ENCODE results near the gene ELMO2.
A peak's percentile ranks its signal among the peaks of the same experiment; 100 is the strongest.

The ELMO2 gene

DNA sequence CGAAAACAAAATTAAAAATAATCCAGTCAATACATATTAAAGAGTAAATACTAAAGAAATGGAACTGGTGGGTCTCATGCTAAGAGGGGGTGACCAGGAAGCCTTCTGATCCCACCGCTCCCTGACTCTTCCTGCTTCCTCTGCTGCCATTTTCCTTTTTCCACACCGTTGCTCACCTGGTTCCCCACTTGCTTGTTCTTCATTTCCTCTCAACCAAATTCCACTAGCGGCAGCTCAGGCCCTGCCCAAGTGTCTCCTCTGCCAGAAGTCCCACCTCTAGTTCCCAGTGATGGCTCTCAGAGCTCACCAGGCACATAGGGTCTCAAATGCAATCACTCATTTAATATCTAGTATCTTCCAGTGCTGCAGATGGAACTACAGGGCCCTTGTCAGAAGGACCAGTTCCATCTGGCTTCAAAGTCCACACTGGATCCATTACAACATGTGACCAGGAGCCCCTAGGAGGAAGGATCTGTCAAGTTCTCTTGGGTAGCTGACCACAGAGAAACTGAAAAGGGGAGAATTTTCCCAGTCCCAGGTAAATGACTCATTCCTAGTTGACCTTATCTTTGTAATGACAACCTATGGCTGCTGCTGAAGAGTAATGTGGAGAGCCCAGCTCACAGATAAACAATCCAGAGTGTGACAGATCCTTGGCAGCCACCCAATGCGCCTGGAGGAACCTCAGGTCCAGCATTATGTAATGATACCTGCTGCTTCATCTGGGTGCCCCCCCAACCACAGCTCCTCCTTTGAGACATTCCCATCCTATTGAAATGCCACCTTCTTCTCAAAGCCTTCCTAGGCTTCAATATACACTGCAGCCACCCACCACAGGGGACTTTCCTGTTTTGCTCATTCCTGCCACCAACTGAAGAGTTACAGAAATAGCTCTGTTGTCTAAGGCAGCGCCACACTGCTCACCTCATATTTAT, 38.2 kb downstream of the ELMO2 start:
- DNase-seq (ENCODE audit: low read depth), result no peak

DNA sequence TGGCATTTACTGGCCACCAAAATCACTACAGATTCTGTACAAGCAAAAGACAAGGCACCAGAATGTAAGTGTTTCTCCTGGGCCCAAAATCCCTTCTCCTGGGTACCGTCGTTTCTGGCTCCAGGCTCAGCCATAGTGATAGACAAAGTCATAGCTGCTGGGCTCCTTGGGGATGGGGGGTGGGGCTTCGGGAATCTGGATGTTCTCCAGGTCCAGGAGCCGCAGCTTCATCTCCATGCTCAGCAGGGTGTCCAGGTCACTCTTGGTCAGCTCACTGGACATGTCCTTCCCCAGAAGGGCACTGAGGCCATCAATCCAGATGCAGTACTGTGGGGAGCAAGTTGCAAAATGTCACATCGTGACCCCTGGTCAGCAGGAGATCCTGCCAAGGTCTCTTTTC, 39.2 kb downstream of the ELMO2 start:
- DNase-seq (ENCODE audit: low read depth), result no peak

DNA sequence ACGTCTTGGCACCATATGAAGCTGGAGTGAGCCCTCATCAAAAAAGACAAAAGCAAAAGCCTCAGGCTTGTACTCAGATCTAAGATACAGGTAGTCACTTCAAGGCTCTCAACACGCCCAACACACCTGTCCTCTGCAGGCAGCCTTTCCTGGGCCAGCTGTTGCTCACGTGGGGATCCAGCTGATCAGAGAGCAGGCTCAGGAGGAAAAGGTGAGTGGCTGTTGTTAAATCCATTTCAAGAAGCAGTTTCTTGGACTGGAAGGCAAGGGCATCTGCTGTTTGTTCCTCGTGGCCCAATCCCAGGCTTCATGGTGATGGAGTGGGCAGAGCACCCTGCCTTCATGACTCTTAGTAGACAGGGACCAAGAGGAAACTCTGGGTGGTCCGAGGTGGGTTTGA, 39.6 kb downstream of the ELMO2 start:
- no peak for DNase-seq (ENCODE audit: low read depth)

DNA sequence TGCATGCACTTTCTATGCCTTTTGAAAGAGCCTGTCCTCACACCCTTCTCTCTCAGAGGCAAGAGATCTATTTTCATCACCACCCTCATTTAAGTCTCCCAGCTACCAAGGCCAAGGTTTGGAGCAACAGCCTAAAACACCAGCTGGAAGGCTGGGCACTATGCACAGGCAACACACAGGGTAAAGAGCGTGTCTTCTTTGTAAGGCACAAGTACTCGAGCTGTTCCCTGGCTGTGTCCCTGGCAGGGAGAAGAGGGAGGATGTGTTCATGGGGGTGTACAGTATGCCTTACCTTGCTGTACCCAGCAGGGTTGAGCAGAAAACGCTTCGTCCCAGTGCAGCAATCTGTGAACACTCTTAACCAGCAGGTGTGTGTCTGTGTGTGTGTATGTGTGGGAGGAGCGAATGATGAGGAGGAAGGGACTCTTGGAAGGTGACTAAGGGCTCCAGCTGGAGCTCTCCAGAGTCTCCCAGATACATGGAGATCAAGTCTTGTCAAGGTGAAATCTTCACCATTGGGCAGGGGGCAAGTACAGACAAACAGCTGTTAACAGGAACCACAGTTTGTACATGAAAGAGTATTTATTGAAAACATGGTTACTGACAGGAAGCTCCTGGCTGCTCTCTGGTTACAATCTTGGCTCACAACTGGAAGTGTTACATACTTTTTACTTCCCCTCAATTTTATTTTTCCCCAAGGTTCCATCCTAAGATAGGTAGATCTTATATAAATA, 40.8 kb downstream of the ELMO2 start:
- no peak for DNase-seq (ENCODE audit: low read depth)

DNA sequence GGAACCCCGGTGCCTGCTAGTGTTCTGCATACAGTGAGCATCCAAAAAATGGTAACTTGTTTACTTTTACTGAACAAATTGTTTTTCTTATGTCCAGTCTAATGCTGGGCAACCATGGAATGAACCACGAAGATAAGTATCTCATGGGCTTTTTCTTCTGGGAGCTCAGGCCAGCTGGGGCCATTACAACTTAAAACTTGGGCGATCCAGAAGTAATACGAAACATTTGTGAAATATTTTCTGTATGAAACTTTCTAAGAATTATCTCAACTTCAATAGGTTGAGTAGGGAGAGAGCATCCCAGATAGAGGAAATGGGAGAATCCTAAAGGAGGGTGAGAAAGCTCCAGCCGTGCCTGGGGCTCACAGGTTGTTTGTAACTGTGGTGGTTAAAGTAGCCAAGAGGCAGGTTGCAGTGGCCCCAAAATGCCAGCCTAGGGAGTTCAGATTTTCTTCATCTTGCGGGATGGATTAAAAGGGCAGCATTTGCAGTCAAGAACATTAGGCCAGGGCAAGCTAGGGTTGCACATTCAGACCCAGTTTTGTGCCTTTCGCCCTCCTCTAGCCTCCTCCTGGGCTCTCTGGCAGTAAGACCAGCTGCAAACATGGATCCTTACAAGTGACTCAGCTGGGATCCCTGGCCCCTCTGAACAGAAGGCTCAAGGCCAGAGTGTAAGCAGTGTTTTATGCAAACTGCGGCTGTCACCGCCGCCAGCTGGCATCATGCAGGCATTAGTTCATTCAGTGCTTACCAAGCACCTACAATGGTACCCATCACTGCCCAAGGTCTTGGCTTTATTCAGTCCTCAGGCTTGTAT, 41.5 kb downstream of the ELMO2 start:
- DNase-seq (ENCODE audit: low read depth), result no peak

DNA sequence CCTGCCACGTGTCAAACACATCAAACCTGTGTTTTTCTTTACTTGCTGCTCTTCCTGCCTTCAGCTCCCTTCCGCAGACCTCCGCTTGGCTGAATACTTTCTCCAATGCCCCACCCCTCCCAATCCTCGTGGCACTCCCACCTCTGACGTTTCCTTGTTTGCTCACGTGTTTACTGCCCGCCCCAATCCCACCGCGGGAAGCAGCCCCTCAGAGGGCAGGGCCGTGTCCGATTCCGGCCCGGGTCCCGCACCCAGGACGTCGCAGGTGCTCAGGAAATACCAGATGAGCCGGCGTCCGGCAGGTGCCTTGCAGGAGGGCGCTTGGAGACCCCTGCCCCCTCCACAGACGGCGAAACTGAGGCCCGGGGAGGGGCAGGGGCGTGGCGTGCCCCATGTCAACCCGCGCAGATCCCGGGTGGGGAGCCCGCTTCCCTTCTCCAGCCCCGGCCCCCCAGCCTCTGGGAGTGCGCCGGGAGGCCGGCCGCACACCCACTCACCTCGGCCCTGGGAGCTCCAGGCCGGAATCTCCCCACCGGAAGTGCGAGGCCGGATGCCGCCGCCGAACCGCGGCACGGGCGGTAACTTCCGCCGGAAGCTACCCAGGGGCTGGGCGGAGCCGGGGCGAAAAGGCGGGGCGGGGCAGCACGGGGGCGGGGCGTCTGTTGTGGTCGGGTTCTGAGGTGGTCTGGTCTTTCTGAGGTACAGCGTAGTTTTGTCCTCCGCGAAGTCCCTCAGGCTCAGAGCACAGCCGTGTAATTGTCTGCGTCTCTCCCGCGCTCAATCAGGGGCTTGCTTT, 42.3 kb downstream of the ELMO2 start:
- peak; percentile 58 for DNase-seq (ENCODE audit: low read depth)

DNA sequence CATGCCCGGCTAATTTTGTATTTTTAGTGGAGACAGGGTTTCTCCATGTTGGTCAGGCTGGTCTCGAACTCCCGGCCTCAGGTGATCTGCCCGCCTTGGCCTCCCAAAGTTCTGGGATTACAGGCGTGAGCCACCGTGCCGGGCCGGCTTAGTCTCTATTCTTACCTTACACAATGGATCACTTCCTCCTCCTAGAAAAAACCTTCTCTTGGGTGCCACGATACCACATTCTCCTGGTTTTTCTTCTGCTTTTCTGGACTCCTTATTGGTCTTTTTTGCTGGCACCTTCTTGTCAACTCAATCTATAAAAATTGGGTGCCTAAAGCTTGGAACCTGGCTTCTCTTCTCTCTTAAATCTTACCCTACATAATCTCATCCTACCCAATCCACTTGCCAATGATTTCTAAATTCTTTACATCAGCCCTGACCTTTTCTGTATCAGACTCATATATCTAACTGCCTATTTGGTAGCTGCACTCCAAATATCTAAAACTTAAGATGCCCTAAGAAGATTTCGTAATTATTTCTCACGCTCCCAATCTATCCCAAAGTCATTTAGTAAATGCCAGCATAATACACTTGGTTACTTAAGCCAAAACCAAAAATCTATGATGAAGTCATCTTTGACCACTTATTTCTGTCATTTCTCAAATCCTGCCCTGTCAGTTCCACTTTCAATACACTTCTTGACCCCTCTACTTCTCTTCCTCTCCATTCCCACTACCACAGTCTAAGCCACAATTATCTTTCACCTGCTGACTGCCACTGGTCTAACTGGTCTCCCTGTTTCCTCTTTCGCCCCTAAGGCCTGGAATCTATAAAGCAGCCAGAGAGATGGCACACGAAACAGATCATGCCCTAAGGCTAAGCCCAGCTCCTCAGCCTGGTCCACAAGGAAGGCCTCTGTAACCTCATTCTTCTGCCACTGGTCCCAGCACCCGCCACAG, 43.2 kb downstream of the ELMO2 start:
- DNase-seq (ENCODE audit: low read depth), result no peak

DNA sequence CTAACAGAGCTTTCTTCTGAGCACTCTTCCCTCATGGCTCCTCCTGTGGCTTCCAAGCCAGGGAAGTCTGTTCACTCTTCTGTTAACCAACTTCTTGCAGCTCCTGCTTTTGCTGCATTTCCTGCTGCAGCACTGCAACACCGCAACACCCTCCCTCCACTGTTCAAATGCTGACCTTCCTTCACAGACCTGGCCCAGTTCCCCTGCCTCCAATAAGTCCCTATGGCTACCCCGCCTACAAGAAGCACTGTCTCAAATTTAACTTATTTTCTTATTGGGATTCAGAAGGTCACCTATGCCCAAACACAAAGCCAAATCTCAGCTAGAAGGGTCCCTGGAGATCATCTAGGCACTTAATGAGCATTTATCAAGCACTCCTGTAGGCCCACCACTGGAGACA, 44.6 kb downstream of the ELMO2 start:
- no peak for DNase-seq (ENCODE audit: low read depth)

DNA sequence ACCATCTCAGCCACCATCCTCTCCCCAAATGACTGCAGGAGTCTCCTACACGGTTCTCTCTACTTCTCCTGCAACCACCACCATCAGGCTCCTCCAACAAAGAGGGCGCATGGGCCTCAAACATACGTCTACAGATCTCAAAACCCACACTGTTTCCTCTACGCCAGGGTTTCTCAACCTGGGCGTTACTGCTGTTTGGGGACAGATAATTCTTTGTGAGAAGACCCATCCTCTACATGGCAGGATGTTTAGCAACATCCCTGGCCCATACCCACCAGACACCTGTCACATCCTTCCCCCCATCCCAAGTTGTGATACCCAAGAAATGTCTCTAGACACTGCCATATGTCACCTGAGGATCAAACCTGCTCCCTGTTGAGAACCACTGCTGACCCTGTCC, 45.0 kb downstream of the ELMO2 start:
- DNase-seq (ENCODE audit: low read depth), result no peak

DNA sequence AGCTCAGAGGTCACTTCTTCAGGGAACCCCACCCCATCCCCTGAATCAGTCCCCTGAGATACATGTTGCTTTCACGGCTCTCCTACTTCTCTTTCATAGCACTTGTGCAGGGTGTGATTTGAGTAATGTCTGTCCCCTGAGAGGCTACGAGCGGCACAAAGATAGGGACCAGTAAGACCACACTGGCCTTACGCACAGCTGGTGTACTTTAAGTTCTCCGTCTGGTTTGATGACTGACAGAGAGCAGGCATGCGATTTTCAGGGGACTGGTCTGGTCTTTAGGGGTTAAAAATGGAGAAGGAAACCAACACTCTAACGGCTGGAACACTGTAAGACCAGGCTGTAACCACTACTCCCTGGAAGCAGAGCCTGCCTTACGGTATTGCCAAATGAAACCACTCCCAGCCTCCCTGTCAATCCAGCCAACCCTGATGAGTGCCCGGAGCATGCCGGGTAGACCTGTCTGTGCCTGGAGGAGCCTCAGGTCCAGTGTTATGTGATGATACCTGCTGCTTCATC, 47.1 kb downstream of the ELMO2 start:
- no peak for DNase-seq (ENCODE audit: low read depth)

DNA sequence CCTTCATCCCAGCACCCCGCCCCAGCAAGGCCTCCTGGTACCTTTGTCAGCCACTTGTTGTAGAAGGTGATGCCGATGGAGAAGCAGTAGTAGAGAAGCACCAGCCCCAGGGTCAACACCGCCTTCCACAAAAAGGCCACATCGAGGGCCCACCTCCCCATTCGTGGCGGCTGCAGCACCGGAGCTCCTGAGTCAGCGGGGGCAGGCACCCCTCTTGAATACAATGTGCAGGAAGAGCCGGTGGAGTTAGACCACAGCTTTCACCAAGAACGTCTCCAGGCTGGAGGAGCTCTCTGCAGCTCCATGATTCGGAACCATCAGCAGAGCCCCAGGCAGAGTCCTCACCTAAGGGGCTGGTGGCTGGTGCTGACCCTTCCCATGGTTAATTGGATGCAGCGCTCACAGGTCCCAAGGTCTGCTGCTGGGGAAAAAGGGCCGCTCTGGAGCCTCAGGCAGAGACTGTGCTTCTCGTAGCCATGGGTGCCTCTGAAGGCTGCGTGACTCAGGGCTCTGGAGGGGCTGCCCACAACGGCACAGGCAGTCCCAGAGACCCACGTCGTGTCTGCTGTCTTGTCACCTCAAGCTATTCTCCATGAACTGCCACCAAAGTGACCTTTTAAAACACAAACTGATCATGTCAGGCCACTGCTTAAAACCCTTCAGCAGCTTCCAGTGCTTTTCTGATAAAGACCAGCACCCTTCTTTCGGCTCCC, 47.9 kb downstream of the ELMO2 start:
- DNase-seq (ENCODE audit: low read depth), result no peak

DNA sequence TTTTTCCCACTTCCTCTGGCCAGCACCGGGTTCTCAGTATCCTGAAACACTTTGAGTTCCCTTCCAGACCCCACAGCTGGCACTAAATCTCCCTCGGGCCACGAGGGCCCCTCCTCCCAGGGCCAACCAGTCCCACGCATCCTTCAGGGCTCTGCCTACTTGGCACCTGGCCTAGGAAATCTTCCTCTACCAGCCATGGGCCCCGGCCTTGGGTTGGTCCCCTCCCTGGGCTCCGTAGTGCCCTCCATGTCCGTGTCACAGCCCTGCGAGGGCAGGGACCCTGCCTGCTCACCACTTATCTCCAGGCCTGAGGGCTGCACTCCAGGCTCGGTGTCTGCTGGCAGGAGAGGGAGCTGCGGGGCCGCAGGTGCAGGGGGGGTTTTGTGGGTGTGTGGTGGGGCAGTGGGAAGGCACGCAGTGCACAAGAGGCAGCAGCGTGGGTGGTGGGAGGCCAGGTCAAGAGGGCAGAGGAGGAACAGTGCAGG, 49.3 kb downstream of the ELMO2 start:
- DNase-seq (ENCODE audit: low read depth), result no peak

DNA sequence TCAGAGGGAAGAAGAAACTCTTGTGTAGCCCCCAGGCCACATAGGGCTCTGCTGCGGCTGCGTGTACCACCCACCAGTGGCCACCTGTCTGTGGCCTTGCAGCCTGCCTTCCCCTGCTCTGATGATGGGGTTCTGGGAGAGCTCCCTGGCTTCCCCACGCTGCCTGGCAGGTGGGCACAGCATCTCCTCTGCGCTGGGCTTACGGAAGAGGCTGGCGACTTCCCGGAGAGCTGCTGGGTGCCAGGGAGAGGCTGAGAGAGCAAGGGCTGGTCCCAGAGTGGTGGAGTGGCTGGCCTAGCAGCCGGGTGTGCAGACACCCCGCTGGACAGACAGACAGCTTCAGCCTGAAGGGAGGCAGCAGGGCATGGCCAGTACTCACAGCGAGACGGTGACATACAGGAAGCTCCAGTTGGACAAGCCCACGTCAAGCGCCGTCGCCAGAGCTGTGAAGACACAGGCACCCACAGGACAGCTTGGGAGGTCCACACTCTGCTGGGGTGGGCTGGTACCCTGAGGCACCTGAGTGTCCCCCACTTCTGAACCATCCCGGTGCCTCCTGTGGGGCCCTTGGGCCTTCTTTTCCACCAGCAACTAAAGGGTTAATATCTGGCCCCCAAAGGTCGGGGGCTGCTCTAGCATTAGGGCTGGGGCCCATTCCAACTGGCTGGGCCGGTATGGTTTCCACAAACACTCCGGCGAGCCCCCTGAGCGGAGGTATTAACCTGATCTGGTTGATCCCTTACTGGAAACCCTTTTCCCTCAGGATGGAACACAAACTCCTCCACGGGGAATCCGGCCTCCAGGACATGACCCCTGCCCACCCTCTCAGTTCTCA, 50.0 kb downstream of the ELMO2 start:
- no peak for DNase-seq (ENCODE audit: low read depth)

DNA sequence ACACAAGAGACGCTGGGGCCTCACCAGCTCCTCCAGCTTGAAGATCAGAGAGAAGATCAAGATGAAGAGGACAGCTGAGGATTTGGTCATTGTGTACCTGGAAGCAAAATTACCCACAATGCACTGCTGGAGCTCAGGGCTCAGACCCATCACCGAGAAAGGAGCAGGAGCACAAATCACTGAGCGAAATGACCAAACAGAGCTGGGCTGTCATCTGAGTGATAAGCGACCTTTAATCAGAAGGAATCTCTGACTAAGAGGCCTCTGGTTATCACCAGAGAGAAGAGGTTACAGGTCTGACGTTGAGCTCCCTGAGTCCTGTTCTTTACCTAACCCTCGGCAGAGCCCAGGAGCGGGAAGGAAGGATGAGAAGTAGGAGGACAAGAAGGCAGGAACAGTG, 50.6 kb downstream of the ELMO2 start:
- DNase-seq (ENCODE audit: low read depth), result no peak

DNA sequence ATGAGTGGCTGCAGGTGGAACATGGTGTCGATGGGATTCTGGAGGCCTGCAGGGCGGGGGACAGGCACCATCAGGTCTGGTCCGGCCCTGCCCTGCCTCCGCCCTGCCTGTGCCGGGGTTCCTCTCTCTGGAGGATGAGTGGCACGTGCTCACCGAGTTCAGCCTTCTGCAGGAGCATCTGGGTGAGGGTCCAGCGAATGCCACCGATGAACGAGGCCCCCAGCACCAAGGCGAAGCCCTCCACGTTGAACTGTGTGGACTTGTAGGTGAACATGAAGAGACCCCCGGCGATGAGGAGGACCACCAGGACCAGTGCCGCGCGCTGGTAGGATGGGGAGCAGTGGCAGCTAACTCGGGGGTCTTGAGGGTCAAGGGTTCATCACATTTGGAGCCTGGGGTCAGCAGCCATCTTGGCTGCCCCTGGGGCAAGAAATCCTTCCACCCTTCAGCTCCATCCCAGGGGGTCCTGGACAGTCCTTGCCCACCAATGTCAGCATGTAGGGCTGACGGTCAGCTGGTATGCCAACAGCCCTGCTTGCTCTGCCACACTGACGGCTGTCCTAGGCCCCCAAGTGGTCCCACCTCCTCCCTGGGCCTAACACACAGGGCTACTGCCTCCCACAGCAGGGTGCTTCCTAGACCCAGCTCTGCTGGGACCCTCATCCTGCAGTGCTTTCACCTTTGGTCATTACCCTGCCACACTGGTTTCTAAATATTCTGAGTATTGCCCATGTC, 51.3 kb downstream of the ELMO2 start:
- no peak for DNase-seq (ENCODE audit: low read depth)

DNA sequence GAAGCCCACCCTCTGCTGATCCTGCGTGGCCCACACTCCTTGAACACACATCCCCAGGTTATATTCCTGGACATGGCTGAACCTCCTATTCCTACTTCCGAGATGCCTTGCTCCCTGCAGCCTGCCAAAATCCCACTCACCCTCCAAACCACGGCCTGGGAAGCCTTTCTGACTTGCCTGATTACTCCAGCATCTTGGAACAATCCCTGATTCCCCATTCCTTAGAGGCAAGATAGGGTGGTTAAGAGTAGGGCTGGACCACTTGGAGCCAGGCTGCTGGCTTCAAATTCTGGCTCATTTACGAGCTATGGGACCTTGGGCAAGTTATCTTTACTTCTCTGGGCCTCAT, 52.2 kb downstream of the ELMO2 start:
- DNase-seq (ENCODE audit: low read depth), result no peak

DNA sequence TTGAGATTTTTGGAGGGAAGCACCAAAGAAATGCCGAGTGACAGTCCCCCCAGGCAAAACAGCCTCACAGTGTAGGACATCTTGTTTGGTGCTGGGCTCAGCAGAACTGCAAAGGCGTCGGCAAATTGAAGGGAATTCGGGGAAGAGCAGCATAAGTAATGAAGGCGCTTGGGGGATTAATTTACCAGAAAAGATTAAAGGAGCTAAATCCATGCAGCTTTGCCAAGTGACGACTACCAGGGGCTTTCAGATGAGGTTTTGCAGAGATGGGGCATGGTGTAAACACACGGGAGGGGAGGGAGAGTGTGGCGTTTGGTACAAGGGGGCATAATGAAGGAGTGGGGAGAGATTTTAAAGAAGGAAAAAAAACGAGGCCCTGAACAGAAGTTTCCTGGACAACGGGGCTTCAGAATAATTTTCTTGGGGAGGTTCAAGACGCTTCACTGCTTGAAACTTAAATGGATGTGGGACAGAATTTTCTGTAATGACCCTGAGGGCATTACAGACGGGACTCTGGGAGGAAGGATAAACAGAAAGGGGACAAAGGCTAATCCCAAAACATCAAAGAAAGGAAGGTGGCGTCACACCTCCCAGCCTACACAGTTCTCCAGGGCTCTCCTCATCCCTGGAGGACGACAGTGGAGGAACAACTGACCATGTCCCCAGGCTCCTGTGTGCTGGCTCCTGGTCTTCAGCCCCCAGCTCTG, 52.8 kb downstream of the ELMO2 start:
- DNase-seq (ENCODE audit: low read depth), result no peak
